ENCODE results near the gene SLC16A10.

SLC16A10 gene

GRCh38 chr6:111208933-111209332, 121.6 kb downstream of the SLC16A10 start:
- Histone ChIP-seq H3K4me1 (ENCODE audit: control insufficient read depth in 1 of 2, insufficient read depth in 2 of 2, low read length in 2 of 2) (peaks cover 0 to 24% of the 10 kb centered on the region in 2 donors), H3K27ac (ENCODE audit: low read depth, low read length) (no peak overlapping the region), H3K4me3 (ENCODE audit: low read depth in 1 of 2, low read length in 2 of 2) (no peak overlapping the region), H3K9ac (ENCODE audit: low read depth in 1 of 2, low read length in 2 of 2) (no peak overlapping the region), H3K9me3 (ENCODE audit: control insufficient read depth in 1 of 2, low read length in 2 of 2) (no peaks in the 10 kb centered on the region), H3K27me3 (ENCODE audit: control insufficient read depth in 1 of 2, insufficient read depth in 2 of 2, low read length in 2 of 2) (no peaks in the 10 kb centered on the region), H3K36me3 (ENCODE audit: control insufficient read depth in 1 of 2, insufficient read depth in 2 of 2, low read length in 2 of 2) (no peaks in the 10 kb centered on the region)

GRCh38 chr6:111210194-111210728, 123.0 kb downstream of the SLC16A10 start:
- Histone ChIP-seq H3K4me3 (ENCODE audit: low read depth in 1 of 2, low read length in 2 of 2) (no peak overlapping the region), H3K36me3 (ENCODE audit: control insufficient read depth in 1 of 2, insufficient read depth in 2 of 2, low read length in 2 of 2) (no peaks in the 10 kb centered on the region), H3K27me3 (ENCODE audit: control insufficient read depth in 1 of 2, insufficient read depth in 2 of 2, low read length in 2 of 2) (no peaks in the 10 kb centered on the region), H3K27ac (ENCODE audit: low read depth, low read length) (no peak overlapping the region), H3K9ac (ENCODE audit: low read depth in 1 of 2, low read length in 2 of 2) (no peak overlapping the region), H3K4me1 (ENCODE audit: control insufficient read depth in 1 of 2, insufficient read depth in 2 of 2, low read length in 2 of 2) (peaks cover 0 to 19% of the 10 kb centered on the region in 2 donors), H3K9me3 (ENCODE audit: control insufficient read depth in 1 of 2, low read length in 2 of 2) (no peaks in the 10 kb centered on the region)

- Histone ChIP-seq H3K36me3 (ENCODE audit: control insufficient read depth in 1 of 2, insufficient read depth in 2 of 2, low read length in 2 of 2) (no peaks in the 10 kb centered on the region), H3K4me1 (ENCODE audit: control insufficient read depth in 1 of 2, insufficient read depth in 2 of 2, low read length in 2 of 2) (peaks cover 0 to 12% of the 10 kb centered on the region in 2 donors), H3K27ac (ENCODE audit: low read depth, low read length) (no peak overlapping the region), H3K9me3 (ENCODE audit: control insufficient read depth in 1 of 2, low read length in 2 of 2) (no peaks in the 10 kb centered on the region), H3K27me3 (ENCODE audit: control insufficient read depth in 1 of 2, insufficient read depth in 2 of 2, low read length in 2 of 2) (no peaks in the 10 kb centered on the region), H3K9ac (ENCODE audit: low read depth in 1 of 2, low read length in 2 of 2) (no peak overlapping the region), H3K4me3 (ENCODE audit: low read depth in 1 of 2, low read length in 2 of 2) (no peak overlapping the region)
Measured at GRCh38 chr6:111211411-111212030, 124.2 kb downstream of the SLC16A10 start.

GRCh38 chr6:111212625-111213024, 125.3 kb downstream of the SLC16A10 start:
- Histone ChIP-seq H3K27ac (ENCODE audit: low read depth, low read length) (no peak overlapping the region), H3K36me3 (ENCODE audit: control insufficient read depth in 1 of 2, insufficient read depth in 2 of 2, low read length in 2 of 2) (no peaks in the 10 kb centered on the region), H3K4me1 (ENCODE audit: control insufficient read depth in 1 of 2, insufficient read depth in 2 of 2, low read length in 2 of 2) (peaks cover 0 to 12% of the 10 kb centered on the region in 2 donors), H3K4me3 (ENCODE audit: low read depth in 1 of 2, low read length in 2 of 2) (no peak overlapping the region), H3K27me3 (ENCODE audit: control insufficient read depth in 1 of 2, insufficient read depth in 2 of 2, low read length in 2 of 2) (no peaks in the 10 kb centered on the region), H3K9me3 (ENCODE audit: control insufficient read depth in 1 of 2, low read length in 2 of 2) (no peaks in the 10 kb centered on the region), H3K9ac (ENCODE audit: low read depth in 1 of 2, low read length in 2 of 2) (no peak overlapping the region)

- no peak overlapping the region for H3K9ac ChIP-seq (ENCODE audit: low read depth in 1 of 2, low read length in 2 of 2)
- H3K27me3 ChIP-seq (ENCODE audit: control insufficient read depth in 1 of 2, insufficient read depth in 2 of 2, low read length in 2 of 2) = no peaks in the 10 kb centered on the region
- H3K4me1 ChIP-seq (ENCODE audit: control insufficient read depth in 1 of 2, insufficient read depth in 2 of 2, low read length in 2 of 2) = peaks cover 0 to under 1% of the 10 kb centered on the region in 2 donors
- no peak overlapping the region for H3K27ac ChIP-seq (ENCODE audit: low read depth, low read length)
- H3K36me3 ChIP-seq (ENCODE audit: control insufficient read depth in 1 of 2, insufficient read depth in 2 of 2, low read length in 2 of 2) = no peaks in the 10 kb centered on the region
- no peak overlapping the region for H3K4me3 ChIP-seq (ENCODE audit: low read depth in 1 of 2, low read length in 2 of 2)
- no peaks in the 10 kb centered on the region for H3K9me3 ChIP-seq (ENCODE audit: control insufficient read depth in 1 of 2, low read length in 2 of 2)
Measured at GRCh38 chr6:111215131-111215530, 127.8 kb downstream of the SLC16A10 start.

- Histone ChIP-seq H3K36me3 (ENCODE audit: control insufficient read depth in 1 of 2, insufficient read depth in 2 of 2, low read length in 2 of 2) (no peaks in the 10 kb centered on the region), H3K4me1 (ENCODE audit: control insufficient read depth in 1 of 2, insufficient read depth in 2 of 2, low read length in 2 of 2) (no peaks in the 10 kb centered on the region), H3K27me3 (ENCODE audit: control insufficient read depth in 1 of 2, insufficient read depth in 2 of 2, low read length in 2 of 2) (no peaks in the 10 kb centered on the region), H3K4me3 (ENCODE audit: low read depth in 1 of 2, low read length in 2 of 2) (no peak overlapping the region), H3K9ac (ENCODE audit: low read depth in 1 of 2, low read length in 2 of 2) (no peak overlapping the region), H3K9me3 (ENCODE audit: control insufficient read depth in 1 of 2, low read length in 2 of 2) (no peaks in the 10 kb centered on the region), H3K27ac (ENCODE audit: low read depth, low read length) (no peak overlapping the region)
Measured at GRCh38 chr6:111219785-111220184, 132.5 kb downstream of the SLC16A10 start.

GRCh38 chr6:111220383-111221031, 133.2 kb downstream of the SLC16A10 start:
- Histone ChIP-seq H3K4me1 (ENCODE audit: control insufficient read depth in 1 of 2, insufficient read depth in 2 of 2, low read length in 2 of 2) (no peaks in the 10 kb centered on the region), H3K27ac (ENCODE audit: low read depth, low read length) (no peak overlapping the region)

DNA sequence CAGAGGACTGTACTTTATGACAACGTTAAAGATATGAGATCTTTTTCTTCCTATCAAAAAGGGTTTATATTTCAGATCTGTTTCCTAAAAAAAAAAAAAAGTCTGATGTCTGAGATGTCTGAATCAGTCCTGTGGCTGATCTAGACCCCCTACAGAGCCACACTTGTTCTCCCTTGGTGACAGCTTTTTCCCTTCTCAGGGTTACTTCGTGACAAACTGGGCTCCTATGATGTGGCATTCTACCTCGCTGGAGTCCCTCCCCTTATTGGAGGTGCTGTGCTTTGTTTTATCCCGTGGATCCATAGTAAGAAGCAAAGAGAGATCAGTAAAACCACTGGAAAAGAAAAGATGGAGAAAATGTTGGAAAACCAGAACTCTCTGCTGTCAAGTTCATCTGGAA, 134.5 kb downstream of the SLC16A10 start:
- H3K27me3 ChIP-seq (ENCODE audit: control insufficient read depth in 1 of 2, insufficient read depth in 2 of 2, low read length in 2 of 2) = no peaks in the 10 kb centered on the region
- H3K4me3 ChIP-seq (ENCODE audit: low read depth in 1 of 2, low read length in 2 of 2) = no peak overlapping the region
- no peak overlapping the region for H3K9ac ChIP-seq (ENCODE audit: low read depth in 1 of 2, low read length in 2 of 2)
- H3K9me3 ChIP-seq (ENCODE audit: control insufficient read depth in 1 of 2, low read length in 2 of 2) = no peaks in the 10 kb centered on the region
- no peaks in the 10 kb centered on the region for H3K4me1 ChIP-seq (ENCODE audit: control insufficient read depth in 1 of 2, insufficient read depth in 2 of 2, low read length in 2 of 2)
- H3K36me3 ChIP-seq (ENCODE audit: control insufficient read depth in 1 of 2, insufficient read depth in 2 of 2, low read length in 2 of 2) = no peaks in the 10 kb centered on the region
- no peak overlapping the region for H3K27ac ChIP-seq (ENCODE audit: low read depth, low read length)

More at GRCh38 chr6:111220383-111221031, 133.2 kb downstream of the SLC16A10 start:
- Histone ChIP-seq H3K27me3 (ENCODE audit: control insufficient read depth in 1 of 2, insufficient read depth in 2 of 2, low read length in 2 of 2) (no peaks in the 10 kb centered on the region), H3K9ac (ENCODE audit: low read depth in 1 of 2, low read length in 2 of 2) (no peak overlapping the region), H3K9me3 (ENCODE audit: control insufficient read depth in 1 of 2, low read length in 2 of 2) (no peaks in the 10 kb centered on the region), H3K36me3 (ENCODE audit: control insufficient read depth in 1 of 2, insufficient read depth in 2 of 2, low read length in 2 of 2) (no peaks in the 10 kb centered on the region), H3K4me3 (ENCODE audit: low read depth in 1 of 2, low read length in 2 of 2) (no peak overlapping the region)

DNA sequence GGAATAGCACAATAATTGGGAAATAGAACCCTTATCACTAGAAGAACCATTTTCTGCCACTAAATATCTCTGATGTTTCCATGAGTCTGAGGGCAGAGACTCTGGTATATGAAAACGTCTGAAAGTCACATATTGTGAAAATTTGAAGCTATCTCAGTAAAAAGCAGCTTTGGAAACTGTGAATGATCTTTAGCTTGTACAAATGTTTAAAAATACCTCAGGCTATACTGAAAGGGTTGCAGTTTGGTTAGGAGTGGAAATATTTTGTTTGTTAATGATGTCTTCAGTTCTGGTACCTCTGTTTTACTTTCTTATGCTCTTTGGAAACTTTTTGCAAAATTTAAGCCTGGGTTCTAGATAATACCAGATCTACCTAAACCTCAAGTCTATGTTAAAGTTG, 135.0 kb downstream of the SLC16A10 start:
- H3K27ac ChIP-seq (ENCODE audit: low read depth, low read length) = no peak overlapping the region
- no peak overlapping the region for H3K9ac ChIP-seq (ENCODE audit: low read depth in 1 of 2, low read length in 2 of 2)
- no peaks in the 10 kb centered on the region for H3K27me3 ChIP-seq (ENCODE audit: control insufficient read depth in 1 of 2, insufficient read depth in 2 of 2, low read length in 2 of 2)
- no peaks in the 10 kb centered on the region for H3K4me1 ChIP-seq (ENCODE audit: control insufficient read depth in 1 of 2, insufficient read depth in 2 of 2, low read length in 2 of 2)
- no peaks in the 10 kb centered on the region for H3K9me3 ChIP-seq (ENCODE audit: control insufficient read depth in 1 of 2, low read length in 2 of 2)
- no peak overlapping the region for H3K4me3 ChIP-seq (ENCODE audit: low read depth in 1 of 2, low read length in 2 of 2)
- no peaks in the 10 kb centered on the region for H3K36me3 ChIP-seq (ENCODE audit: control insufficient read depth in 1 of 2, insufficient read depth in 2 of 2, low read length in 2 of 2)

GRCh38 chr6:111228094-111228493, 140.8 kb downstream of the SLC16A10 start:
- no peak overlapping the region for H3K27ac ChIP-seq (ENCODE audit: low read depth, low read length)

More at GRCh38 chr6:111228094-111228493, 140.8 kb downstream of the SLC16A10 start:
- Histone ChIP-seq H3K4me1 (ENCODE audit: control insufficient read depth in 1 of 2, insufficient read depth in 2 of 2, low read length in 2 of 2) (no peaks in the 10 kb centered on the region), H3K27me3 (ENCODE audit: control insufficient read depth in 1 of 2, insufficient read depth in 2 of 2, low read length in 2 of 2) (no peaks in the 10 kb centered on the region), H3K9me3 (ENCODE audit: control insufficient read depth in 1 of 2, low read length in 2 of 2) (no peaks in the 10 kb centered on the region), H3K4me3 (ENCODE audit: low read depth in 1 of 2, low read length in 2 of 2) (no peak overlapping the region), H3K36me3 (ENCODE audit: control insufficient read depth in 1 of 2, insufficient read depth in 2 of 2, low read length in 2 of 2) (no peaks in the 10 kb centered on the region), H3K9ac (ENCODE audit: low read depth in 1 of 2, low read length in 2 of 2) (no peak overlapping the region)
